Measurements from ENCODE around the gene PROSER2.

PROSER2 gene

DNA sequence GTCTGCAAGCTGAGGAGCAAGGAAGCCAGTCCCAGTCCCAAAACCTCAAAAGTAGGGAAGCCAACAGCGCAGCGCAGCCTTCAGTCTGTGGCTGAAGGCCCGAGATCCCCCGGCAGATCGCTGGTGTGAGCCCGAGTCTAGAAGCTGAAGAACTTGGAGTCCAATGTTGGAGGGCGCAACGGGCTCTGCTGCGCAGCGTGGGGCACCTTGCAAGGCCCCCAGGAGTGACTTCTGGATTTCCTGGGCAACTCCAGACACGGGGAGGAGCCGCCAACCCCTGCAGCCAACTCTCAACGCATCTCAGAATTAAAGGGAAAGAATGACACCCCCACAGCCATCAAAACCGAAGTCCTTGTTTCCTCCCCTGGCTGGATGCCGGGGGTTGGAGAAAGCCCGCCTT, 18.8 kb upstream of the PROSER2 start:
- no peak for DNase-seq (ENCODE audit: low read depth)

DNA sequence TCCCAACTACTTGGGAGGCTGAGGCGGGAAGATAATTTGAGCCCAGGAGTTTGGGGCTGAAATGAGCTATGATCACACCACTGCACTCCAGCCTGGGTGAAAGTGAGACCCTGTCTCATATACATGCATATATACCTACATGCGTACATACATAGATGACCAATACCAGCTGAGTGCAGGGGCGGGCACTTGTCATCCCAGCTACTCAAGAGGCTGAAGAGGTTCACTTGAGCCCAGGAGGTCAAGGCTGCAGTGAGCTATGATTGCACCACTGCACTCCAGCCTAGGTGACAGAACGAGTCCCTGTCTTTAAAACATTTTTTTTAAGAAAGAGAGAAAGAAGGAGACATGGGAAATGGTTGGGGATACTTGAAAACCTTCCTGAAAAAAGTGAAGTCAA, 17.4 kb upstream of the PROSER2 start:
- no peak for DNase-seq (ENCODE audit: low read depth)

DNA sequence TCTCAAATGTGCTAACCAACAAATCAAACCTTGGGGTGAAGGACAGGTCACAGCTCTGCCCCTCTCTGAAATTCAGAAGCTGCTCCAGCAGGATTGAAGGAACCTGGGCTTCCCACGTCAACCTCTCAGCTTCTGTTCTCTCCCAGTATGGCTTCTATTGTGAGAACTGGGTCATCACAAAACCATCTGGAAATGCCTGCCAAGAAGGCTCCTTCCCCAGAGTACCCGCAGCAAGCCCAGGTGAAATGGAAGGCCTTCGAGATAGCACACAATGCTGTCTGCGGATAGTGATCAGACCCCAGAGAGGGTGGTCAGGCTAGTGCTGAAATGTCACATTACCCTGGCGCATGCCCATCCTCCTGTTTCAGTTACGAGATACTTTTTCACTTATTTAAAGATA, 16.4 kb upstream of the PROSER2 start:
- no peak for DNase-seq (ENCODE audit: low read depth)

DNA sequence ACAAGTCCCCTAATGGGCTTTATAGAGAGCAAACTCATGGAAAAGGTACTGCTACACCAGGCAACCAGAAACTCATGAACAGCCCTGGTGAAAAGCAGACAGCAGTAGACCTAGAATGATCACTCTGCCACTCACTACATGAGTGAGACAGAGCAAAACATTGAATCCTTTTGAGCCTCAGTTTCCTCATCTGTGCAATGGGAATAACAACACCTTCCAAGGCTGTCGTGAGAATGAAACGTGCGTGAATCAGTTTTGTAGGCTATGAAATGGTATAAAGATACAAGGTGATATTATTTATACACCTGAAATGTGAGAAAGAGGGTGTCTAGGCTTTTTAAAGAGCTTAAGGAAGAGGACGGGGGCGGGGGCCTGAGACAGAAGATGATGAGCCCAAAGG, 14.3 kb upstream of the PROSER2 start:
- no peak for DNase-seq (ENCODE audit: low read depth)

DNA sequence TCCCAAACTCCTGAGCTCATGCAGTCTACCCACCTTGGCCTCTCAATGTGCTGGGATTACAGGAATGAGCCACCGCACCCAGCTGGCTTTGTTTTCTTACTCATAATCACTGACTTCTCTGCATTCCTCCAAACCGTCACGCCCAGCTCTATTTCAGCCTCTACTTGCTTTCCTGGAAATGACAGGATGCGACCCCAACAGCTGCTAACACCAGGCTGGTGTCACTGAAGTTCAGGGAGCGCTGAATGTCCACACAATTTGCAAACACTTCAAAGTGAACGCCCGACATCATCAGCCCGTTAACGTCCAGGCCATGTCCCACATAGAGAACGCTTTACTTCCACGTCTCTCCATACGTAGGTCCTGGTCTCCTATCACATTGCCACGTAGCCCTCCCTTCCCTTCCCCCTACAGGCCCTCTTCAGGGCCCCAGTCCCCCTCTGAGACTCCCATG, 12.8 kb upstream of the PROSER2 start:
- DNase-seq (ENCODE audit: low read depth): peak; percentile 48

DNA sequence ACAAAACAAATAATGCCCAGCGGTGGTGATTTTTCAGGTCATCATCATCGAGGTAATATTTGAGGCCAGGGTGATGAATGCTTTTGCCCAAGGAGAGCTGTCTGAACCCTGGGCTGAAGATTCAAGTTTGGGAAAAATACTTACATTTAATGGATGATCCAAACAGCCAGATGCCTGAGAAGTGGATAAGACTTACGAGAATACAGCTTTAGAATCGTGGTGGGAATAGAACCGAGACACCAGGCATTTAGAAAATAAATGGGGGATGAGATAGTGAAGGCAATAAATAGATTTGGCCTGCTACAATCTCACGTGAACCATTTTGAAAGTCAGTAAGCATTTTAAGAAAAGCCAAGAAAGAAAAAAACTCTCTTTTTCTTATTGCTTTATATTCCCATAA, 12.2 kb upstream of the PROSER2 start:
- DNase-seq (ENCODE audit: low read depth): no peak

DNA sequence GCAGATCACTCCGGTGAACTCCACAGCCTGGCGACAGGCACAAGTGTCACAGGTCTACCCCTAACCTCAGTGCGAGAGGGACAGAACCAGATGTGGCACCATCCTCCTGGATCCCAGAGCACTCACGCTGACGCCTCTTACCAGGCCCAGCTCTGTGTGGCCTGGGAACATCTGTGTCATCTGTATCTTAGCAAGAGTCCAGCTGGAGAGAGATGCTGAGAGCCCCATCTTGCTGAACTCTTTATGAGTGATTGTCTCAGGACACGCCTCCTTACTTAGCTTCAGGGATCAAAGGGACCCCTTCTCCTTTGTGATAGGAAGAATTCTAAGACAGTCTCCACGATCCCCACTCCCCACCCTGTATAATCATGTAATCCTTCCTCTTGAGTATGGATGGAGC, 10.0 kb upstream of the PROSER2 start:
- DNase-seq (ENCODE audit: low read depth): no peak

DNA sequence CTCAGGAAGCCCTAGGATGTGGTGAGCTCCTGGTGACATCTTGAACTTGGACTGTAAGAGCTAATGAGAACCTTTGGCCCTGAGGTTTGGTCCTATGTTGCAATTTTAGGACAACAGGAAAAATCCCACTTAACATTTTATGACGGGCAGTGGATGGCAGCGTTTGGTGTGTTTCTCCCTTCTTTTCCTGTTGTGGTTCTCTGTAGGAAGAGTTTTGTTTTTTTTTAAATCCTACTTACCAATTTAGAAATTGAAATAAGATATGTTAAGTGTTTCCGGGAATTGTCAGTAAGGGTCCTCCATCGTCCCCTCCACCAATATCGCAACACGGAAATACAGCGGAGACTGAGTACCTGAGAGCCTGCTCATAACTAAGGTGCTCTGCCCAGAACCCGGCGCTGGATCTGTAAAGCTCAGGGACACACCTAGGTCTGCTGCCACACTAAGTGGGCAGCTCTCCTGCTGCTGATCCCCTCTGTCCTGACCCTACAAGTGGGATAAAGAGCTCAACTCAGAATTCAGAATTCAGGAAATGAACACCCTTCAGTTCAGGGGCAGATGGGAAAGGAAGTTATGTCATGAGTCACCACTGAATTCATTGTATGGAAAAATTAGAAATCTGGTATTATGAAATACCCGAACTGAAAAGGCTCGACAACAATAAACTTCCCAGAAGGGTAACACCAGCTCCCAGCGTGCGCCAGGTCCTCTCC, 9.1 kb upstream of the PROSER2 start:
- no peak for DNase-seq (ENCODE audit: low read depth)

DNA sequence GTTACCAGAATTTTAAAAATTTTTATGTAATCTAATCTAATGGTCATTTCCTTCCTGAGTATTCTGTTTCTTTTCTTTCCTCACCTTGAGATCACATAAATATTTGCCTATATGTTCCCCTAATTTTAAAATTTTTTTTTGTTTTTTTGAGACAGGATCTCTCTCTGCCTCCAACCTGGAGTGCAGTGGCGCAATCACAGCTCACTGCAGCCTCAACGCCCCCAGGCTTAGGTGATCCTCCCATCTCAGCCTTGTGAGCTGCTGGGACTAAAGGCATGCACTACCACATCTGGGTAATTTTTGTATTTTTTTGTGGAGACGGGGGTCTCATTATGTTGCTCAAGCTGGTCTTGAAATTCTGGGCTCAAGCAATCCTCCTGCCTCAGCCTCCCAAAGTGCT, 4.1 kb upstream of the PROSER2 start:
- no peak for DNase-seq (ENCODE audit: low read depth)

DNA sequence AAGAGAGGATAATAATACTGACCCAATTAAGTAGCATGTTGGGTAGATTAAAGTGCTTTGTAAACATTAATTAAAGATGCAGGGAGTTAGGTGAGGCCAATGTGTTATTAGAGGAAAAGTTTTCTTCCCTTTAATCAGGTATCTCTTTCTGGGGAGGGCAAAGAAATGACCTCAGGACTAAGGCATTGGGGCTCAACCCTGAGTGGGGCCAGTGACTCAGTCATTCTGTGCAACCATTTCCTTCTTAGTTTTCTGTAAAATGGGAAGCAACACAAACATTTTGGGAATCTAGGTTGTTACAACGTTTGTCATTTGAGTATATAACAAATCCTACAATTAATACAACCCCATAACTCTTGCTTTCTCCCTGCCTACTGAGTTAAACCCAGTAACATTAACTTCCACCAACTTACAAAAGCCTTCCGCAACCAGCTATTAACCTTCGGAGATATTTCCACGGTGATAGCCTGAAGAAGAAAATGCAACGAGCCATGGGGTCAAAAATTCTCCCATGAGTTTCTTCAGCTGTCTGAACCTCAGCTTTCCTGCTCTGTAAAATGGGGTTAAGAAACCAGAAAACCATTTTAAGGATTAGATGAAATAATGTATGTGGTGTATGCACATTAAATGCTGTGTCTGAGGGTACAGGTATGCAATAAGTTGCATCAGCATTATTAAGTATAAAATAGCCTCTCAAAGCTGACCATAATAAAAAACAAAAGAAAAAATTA, 965 bp upstream of the PROSER2 start:
- no peak for DNase-seq (ENCODE audit: low read depth)

DNA sequence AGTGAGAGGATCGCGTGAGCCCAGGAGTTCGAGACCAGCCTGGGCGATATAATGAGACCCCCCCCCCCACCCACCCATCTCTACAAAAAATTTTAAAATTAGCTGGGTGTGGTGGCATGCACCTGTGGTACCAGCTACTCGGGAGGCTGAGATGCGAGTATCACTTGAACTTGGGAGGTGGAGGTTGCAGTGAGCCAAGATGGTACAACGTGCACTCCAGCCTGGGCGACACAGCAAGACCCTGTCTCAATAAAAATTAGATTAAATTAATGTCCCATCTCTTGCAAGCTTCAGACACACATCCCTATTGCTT, 391 bp upstream of the PROSER2 start:
- DNase-seq (ENCODE audit: low read depth): no peak

DNA sequence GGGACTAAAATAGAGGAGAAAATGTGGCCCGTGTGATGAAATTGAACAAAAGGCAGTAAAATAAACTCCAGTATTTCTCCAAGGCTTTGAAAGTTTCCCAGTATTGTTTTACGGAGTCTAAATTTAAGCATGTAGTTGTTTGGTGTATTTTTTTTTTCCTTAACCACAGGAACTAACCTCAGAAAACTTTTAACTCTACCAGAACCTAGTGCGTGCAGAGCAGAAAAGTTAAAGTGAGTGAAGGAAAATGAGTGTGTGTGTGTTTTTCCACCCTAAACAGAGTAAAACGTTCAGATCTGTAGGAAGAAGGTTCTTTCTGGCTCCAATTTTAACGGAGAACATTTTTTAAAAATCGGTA, 812 bp downstream of the PROSER2 start:
- DNase-seq (ENCODE audit: low read depth): no peak

DNA sequence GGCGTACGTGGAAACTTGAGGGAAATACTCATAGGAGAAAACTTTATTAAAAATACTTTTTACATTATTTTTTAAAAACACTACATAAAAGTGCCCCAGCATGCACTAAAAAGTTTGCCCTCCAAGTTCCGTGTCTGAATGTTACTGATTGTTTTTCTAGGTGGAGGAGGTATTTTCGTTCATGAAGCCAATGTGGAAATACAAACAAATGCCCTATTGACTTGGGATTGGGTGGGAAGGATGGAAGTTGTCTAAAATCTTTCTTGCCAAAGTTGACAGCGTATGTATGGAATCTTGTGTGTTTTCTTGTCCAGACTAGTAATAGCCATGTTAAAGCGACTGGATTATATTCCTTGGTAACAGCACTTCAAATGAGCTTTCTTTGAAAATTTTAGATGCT, 1.2 kb downstream of the PROSER2 start:
- DNase-seq (ENCODE audit: low read depth): no peak

DNA sequence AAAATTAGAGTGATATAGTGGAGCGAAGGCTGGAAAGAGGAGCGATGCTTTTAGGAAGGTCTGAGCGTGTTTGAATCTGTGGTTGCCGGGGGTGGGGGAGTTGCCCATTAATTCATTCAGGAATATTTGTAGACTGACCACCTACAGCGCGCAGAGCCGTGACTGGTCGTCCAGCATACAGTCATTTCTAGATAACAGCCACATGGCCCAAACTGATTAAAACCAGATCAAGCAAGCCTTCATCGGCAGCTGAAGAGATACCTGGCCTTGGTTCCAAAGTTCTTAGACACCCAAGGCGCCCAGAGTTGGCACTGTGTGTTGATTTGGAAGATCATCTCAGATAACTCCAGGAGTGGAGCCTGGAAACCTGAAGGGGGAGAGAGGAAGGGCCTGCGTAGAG, 1.7 kb downstream of the PROSER2 start:
- DNase-seq (ENCODE audit: low read depth): no peak

DNA sequence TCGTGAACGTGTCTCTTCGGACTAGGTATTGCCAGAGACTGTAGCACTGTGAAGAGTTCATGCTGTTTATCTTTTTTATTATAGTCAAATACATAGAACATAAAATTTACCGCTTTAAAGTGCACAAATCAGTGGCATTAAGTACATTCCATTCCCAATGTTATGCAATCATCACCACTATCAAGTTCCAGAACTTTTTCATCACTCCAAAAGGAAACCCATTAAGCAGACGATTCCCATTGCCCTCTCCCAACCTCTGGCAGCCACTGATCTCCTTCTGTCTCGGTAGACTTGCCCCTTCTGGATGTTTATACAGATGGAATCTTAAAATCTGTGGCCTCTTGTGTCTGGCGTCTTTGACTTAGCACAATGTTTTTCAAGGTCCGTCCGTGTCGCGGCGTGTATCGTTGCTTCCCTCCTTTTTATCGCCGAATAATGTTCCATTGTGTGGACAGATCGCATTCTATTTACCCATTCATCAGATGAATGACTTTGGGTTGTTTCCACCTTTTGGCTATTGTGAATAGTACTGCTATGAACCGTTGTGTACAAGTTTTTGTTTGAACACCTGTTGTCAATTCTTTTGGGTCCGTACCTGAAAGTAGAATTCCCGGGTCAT, 2.7 kb downstream of the PROSER2 start:
- no peak for DNase-seq (ENCODE audit: low read depth)

DNA sequence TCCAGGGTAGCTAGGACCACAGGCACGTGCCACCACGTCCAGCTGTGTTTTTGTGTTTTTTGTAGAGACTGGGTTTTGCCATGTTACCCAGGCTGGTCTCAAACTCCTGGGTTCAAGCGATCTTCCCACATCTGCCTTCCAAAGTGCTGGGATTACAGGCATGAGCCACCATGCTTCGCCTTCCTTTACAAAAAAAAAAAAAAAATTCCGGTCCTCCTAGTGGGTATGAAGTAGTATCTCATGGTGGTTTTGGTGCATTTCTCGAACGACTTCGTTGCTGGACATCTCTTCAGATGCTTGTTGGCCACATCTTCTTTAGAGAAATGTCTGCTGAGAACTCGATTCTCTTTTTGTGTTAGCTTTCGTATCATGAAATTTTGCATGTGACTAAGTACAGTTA, 3.9 kb downstream of the PROSER2 start:
- no peak for DNase-seq (ENCODE audit: low read depth)

DNA sequence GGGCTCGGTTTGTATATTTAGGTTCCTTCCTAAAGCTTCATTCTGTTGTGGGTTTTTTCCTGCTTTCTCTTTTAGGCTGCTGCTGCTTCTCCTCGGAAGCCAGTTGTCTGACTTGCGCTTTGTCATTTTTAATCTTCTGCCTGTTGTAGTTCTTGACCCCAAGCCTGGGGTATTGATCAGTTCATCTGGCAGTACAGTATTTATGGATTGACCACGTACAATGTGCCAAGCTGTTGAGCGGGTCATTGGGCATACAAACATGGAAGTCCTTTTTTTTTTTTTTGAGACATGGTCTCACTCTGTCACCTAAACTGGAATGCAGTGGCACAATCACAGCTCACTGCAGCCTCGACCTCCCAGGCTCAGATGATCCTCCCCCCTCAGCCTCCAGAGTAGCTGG, 4.3 kb downstream of the PROSER2 start:
- no peak for DNase-seq (ENCODE audit: low read depth)

DNA sequence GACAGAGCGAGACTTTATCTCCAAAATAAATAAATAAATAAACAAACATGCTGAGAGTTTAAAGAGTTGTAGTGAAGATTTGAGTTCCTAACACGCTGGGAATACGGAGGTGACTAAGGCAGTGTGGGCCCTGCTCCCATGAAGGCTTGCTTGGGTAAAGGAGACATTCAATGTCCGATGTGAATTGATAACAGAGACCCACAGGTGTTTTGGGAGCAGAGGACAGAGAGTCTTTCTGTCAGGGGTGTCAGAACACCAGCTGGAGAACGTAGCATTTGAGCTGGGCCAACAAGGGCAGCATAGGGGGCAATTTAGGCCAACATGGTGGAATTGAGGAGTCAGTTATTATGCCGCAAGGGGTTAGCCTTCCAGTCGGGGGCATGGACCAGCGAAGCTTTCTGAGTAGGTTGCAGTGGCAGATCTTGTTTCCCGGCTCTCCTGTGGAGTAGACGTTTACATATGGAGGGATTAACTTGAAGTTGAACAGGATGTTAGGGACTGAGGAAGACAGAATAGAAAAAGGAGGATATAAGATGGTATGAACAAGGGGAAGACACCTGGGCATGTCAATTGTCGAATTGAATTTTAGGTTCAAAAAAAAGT, 5.6 kb downstream of the PROSER2 start:
- DNase-seq (ENCODE audit: low read depth): no peak

DNA sequence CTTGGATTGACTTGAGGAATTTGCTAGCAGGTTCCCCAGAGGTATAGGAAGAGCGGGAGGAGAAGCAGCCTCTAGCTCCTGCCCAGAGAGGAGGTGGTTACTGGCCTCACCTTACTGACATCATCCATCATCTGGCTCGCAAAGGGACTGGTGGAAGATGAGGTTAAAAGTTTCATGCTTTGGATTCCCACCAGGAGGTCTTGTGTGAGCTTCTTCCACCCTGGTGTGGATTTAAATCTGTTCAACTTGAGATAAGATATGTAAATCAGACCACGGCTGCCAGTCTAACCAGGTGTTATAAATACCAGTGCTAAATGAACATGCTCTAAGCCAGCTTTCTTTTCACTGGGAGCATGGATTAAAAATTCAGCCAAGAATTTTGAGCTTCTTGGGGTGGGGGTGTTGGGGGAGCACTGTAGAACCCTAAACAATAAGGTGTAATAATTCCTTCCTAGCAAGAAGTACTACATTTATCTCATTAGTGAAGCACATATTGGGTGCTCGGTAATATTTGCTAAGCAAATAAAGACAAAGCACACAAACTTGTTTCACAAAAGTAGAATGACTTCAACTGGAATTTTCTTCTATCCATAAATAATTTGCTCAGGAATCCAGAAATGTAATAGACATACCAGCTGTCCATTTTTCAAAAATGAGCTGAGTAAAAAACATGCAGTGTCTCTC, 7.8 kb downstream of the PROSER2 start:
- no peak for DNase-seq (ENCODE audit: low read depth)

DNA sequence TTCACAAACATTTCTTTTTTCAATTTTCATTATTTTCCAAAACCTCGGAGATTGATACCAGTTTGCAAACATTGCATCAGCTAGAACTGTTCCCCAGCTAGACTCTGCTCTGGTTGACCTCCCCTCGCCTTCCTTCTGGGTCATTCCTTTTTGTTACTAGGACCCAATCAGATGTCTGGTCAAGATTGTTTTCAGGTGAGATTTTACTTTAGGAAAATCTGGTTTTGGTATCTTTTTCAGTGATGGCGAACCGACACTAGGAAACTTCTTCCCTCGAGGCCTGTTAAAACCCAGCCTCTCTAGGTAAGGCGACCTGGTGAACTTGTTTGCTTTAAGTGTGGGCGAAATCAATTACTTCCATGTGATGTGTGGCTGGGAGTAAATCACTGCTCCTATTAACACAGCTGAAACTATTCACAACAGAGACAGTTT, 8.4 kb downstream of the PROSER2 start:
- DNase-seq (ENCODE audit: low read depth): no peak

DNA sequence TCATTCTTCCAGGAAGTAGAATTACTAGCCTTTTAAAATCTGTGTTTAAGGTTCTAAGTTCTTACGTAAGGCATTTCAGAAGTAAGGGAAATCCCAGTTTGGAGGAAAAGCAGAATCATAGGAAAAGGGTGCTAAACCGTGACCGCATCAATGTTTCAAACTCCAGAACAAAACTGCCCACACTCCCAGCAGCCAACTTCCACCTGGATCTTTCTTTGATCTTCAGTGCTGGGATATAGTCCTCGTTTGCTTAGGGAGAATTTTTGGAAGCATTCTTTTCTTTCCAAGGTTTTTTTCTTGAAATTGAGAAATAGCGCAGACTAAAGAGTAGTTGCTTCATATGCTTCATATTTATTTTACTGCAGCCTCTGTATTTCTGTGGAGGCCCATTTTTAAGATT, 8.9 kb downstream of the PROSER2 start:
- no peak for DNase-seq (ENCODE audit: low read depth)

DNA sequence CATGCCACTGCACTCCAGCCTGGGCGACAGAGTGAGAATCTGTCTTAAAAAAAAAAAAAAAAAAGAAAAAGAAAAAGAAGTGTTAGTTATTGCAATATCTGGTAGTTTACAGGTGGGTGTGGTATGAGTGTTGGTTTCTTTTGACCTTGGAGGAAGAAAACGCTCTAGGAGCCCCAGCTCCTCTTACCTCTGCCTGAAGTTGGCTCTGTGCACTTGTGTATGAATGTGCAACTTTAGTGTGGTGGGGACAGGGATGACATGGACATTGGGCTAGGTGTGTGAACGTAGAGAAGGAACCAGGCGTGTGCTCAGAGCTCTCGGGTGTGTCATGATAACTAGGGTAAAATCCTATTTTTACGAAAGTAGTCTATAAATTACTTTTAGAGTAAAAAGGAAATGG, 11.9 kb downstream of the PROSER2 start:
- DNase-seq (ENCODE audit: low read depth): no peak

DNA sequence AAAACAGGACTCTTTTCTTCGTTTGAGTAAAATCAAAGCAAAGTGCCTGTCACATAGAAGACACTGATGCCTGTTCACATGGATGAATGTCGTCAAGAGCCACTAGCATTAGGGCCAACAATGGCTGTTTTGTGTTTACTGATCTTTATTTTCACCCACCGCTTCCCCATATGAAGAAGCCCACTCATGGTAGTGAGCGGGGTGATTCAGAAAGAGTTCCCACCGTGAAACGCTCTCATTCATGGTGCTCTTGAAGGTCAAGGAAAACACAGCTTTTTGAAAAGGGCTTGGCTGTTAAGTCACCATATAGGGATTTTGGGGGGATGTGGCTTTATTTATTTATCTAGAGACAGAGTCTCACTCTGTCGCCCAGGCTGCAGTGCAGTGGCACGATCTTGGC, 12.5 kb downstream of the PROSER2 start:
- DNase-seq (ENCODE audit: low read depth): no peak
